Liver (tissue), 3 donors: ENCODE data around the gene KLHDC7B.

Experiments used
- ATF3 ChIP-seq: IDR thresholded peaks from 2 replicates; pipeline ENCODE4 v1.6.1; 2016; ENCODE audit warnings: antibody characterized with exemption
- CTCF ChIP-seq: fragments of 150-350 bp; IDR thresholded peaks from 2 replicates; pipeline ENCODE4 v1.5.1; 2017; ENCODE audit warnings: improper control_type of control experiment, low read depth, low read length; ENCODE audit not compliant: missing input control
- EGR1 ChIP-seq, 2 donors: IDR thresholded peaks; 2 replicates each; pipeline ENCODE4 v1.6.1; 2016 to 2018; ENCODE audit warnings: antibody characterized with exemption in 2 of 2, low read depth in 2 of 2
- FOXA1 ChIP-seq: IDR thresholded peaks from 2 replicates; pipeline ENCODE4 v1.6.1; 2016; ENCODE audit warnings: antibody characterized with exemption
- GABPA ChIP-seq, 2 donors: IDR thresholded peaks in 1 of 2; conservative IDR thresholded peaks in 1 of 2; 2 replicates each; pipeline ENCODE4 v1.6.1; 2016; ENCODE audit warnings: antibody characterized with exemption in 2 of 2, mild to moderate bottlenecking in 1 of 2, moderate library complexity in 1 of 2
- JUND ChIP-seq, 2 donors: IDR thresholded peaks; 2 replicates each; pipeline ENCODE4 v1.6.1; 2016; ENCODE audit warnings: antibody characterized with exemption in 2 of 2
- MAX ChIP-seq: IDR thresholded peaks from 2 replicates; pipeline ENCODE4 v1.6.1; 2016; ENCODE audit warnings: antibody characterized with exemption
- NR2F2 ChIP-seq: IDR thresholded peaks from 2 replicates; pipeline ENCODE4 v1.6.1; 2016; ENCODE audit warnings: antibody characterized with exemption
- RAD21 ChIP-seq, 2 donors: IDR thresholded peaks; 2 replicates each; pipeline ENCODE4 v1.6.1; 2016; ENCODE audit warnings: antibody characterized with exemption in 2 of 2, mild to moderate bottlenecking in 2 of 2
- REST ChIP-seq: IDR thresholded peaks from 2 replicates; pipeline ENCODE4 v1.6.1; 2016; ENCODE audit warnings: antibody characterized with exemption, mild to moderate bottlenecking
- RXRA ChIP-seq, 2 donors: IDR thresholded peaks; 2 replicates each; pipeline ENCODE4 v1.6.1; 2017 to 2018; ENCODE audit warnings: antibody characterized with exemption in 2 of 2, mild to moderate bottlenecking in 1 of 2
- TAF1 ChIP-seq: conservative IDR thresholded peaks from 2 replicates; pipeline ENCODE4 v1.6.1; 2016; ENCODE audit warnings: antibody characterized with exemption, mild to moderate bottlenecking
- YY1 ChIP-seq: IDR thresholded peaks from 2 replicates; pipeline ENCODE4 v1.6.1; 2016; ENCODE audit warnings: antibody characterized with exemption, mild to moderate bottlenecking
- ZBTB33 ChIP-seq: IDR thresholded peaks from 2 replicates; pipeline ENCODE4 v1.6.1; 2016; ENCODE audit warnings: antibody characterized with exemption
- donor health status: healthy.
- donor health status: healthy.

GRCh38 chr22:50576806-50577696 is 31.4 kb downstream of the KLHDC7B start:
- no peak for TF ChIP-seq CTCF
- no peak for TF ChIP-seq ZBTB33
- TF ChIP-seq REST, result no peak
- no peak for TF ChIP-seq ATF3
- no peak for TF ChIP-seq RAD21 (IDR thresholded peaks at IDR 0.05)
- no peak for TF ChIP-seq GABPA (IDR thresholded peaks at IDR 0.05 in 1 of 2, conservative IDR thresholded peaks at IDR 0.05 in 1 of 2)
- no peak for TF ChIP-seq MAX
- no peak for TF ChIP-seq RXRA (IDR thresholded peaks at IDR 0.05)
- TF ChIP-seq YY1, result no peak
- no peak for TF ChIP-seq JUND (IDR thresholded peaks at IDR 0.05)
- TF ChIP-seq FOXA1, result no peak
- TF ChIP-seq TAF1, result no peak
- TF ChIP-seq EGR1 (IDR thresholded peaks at IDR 0.05; ENCODE audit: low read depth in 2 of 2), result no peak
- TF ChIP-seq NR2F2, result no peak
